ENCODE measurements around the gene FAM13B.

The FAM13B gene

DNA sequence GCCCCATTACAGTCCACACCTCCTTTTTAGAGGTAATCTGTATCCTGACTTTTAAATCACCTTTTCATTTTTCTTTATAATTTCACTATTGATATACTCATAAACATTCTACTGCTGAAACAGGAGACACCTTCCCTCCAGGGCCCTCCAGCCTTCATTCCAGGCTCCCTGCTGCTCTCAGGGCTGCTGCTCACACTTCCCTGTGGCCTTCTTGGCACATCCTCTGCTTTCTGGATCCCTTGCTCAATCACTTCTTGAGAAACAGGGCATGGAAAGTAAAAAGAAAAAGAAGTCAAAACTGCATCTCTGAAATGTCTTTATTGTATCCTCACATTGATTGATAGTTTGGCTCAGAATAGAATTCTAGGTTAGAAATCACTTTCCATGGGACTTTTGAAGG lies 31.6 kb upstream of the FAM13B start:
- H3K27me3 ChIP-seq (ENCODE audit: insufficient read depth, low read length) = no peaks in the 10 kb centered on the region
- H3K9me3 ChIP-seq (ENCODE audit: insufficient read depth, low read depth, low read length) = no peaks in the 10 kb centered on the region
- no peaks in the 10 kb centered on the region for H3K4me1 ChIP-seq (ENCODE audit: control insufficient read depth in 1 of 2, insufficient read depth in 2 of 2, low read length in 2 of 2)
- no peak overlapping the region for H4K8ac ChIP-seq (ENCODE audit: low read depth, low read length)
- no peak overlapping the region for H3K23ac ChIP-seq (ENCODE audit: low read length)
- H2BK120ac ChIP-seq (ENCODE audit: insufficient read depth, low read length, poor library complexity) = no peak overlapping the region
- no peak overlapping the region for H3K9ac ChIP-seq (ENCODE audit: low read length)
- H3K4me3 ChIP-seq (ENCODE audit: low read depth, low read length) = no peak overlapping the region
- no peak overlapping the region for H2BK5ac ChIP-seq (ENCODE audit: low read depth, low read length, poor library complexity)
- no peak overlapping the region for H4K12ac ChIP-seq (ENCODE audit: low read depth, low read length)
- no peaks in the 10 kb centered on the region for H3K79me2 ChIP-seq (ENCODE audit: control insufficient read depth, insufficient read depth, low read length, poor library complexity)
- no peak overlapping the region for H2AFZ ChIP-seq (ENCODE audit: insufficient read depth, low read length, poor library complexity)
- no peak overlapping the region for H3K4me2 ChIP-seq (ENCODE audit: low read length)
- H3K79me1 ChIP-seq (ENCODE audit: low read length) = no peaks in the 10 kb centered on the region
- no peak overlapping the region for H2BK12ac ChIP-seq (ENCODE audit: low read length)
- no peak overlapping the region for H3K18ac ChIP-seq (ENCODE audit: low read length)
- H3K36me3 ChIP-seq (ENCODE audit: control insufficient read depth in 1 of 2, insufficient read depth in 2 of 2, low read length in 2 of 2) = no peaks in the 10 kb centered on the region
- DNase-seq = no peak
- H4K91ac ChIP-seq (ENCODE audit: low read depth, low read length) = no peak overlapping the region
- H3K27ac ChIP-seq (ENCODE audit: low read depth, low read length) = no peak overlapping the region
- no peak overlapping the region for H3K4ac ChIP-seq (ENCODE audit: low read depth, low read length)
- no peak overlapping the region for H3K14ac ChIP-seq (ENCODE audit: low read length)
- no peak overlapping the region for H2AK5ac ChIP-seq (ENCODE audit: low read length)

DNA sequence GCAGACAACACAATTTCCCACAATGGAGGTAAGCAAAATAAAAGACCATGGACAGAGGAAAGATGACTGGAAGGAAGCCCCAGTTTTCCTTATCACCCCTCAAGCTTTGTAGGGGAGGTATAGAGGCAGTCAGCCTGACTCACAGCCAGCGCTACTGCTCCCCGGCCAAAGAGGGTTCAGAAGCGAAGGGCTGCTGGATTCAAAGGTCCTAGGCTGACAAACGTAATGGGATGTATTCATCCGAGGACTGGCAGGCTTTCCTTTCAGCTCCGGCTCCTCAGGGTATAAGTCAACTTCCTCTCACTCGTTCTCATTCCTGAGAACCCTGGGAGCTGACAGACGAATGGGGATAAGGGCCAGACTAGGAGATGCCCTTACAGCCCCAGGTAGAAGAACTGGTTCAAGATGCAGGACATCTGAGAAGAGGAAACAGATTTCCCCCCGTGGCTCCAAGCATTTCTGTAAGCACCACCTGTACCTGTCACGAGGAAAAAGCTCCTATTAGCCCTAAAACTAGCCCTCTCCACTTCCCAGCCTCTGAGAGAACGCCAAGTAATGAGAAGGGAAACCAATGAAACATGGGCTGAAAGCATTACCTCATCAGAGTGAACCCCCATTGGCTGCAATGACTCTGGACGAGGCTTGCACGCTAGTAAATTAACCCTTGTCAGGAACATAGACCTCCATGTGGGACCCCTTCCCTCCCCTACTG lies 22.1 kb upstream of the FAM13B start:
- H3K4me3 ChIP-seq (ENCODE audit: low read depth, low read length) = no peak overlapping the region
- no peak overlapping the region for H4K12ac ChIP-seq (ENCODE audit: low read depth, low read length)
- no peaks in the 10 kb centered on the region for H3K79me2 ChIP-seq (ENCODE audit: control insufficient read depth, insufficient read depth, low read length, poor library complexity)
- no peak overlapping the region for H2AFZ ChIP-seq (ENCODE audit: insufficient read depth, low read length, poor library complexity)
- H2AK5ac ChIP-seq (ENCODE audit: low read length) = no peak overlapping the region
- H3K36me3 ChIP-seq (ENCODE audit: control insufficient read depth in 1 of 2, insufficient read depth in 2 of 2, low read length in 2 of 2) = no peaks in the 10 kb centered on the region
- WGBS (ENCODE audit: extremely low coverage, insufficient coverage, insufficient read length) = no CpG with 5 or more reads among the region's 13 CpGs
- H3K23ac ChIP-seq (ENCODE audit: low read length) = no peak overlapping the region
- H2BK5ac ChIP-seq (ENCODE audit: low read depth, low read length, poor library complexity) = no peak overlapping the region
- no peak overlapping the region for H3K9ac ChIP-seq (ENCODE audit: low read length)
- no peak overlapping the region for H4K8ac ChIP-seq (ENCODE audit: low read depth, low read length)
- no peaks in the 10 kb centered on the region for H3K9me3 ChIP-seq (ENCODE audit: insufficient read depth, low read depth, low read length)
- peaks cover 0 to 2% of the 10 kb centered on the region in 2 experiments for H3K4me1 ChIP-seq (ENCODE audit: control insufficient read depth in 1 of 2, insufficient read depth in 2 of 2, low read length in 2 of 2)
- H4K91ac ChIP-seq (ENCODE audit: low read depth, low read length) = no peak overlapping the region
- no peak overlapping the region for H3K18ac ChIP-seq (ENCODE audit: low read length)
- no peak overlapping the region for H3K14ac ChIP-seq (ENCODE audit: low read length)
- DNase-seq = peak in 1 of 2 donors; percentile 23
- peak overlapping the region; percentile 16 for H3K4me2 ChIP-seq (ENCODE audit: low read length)
- H3K27ac ChIP-seq (ENCODE audit: low read depth, low read length) = no peak overlapping the region
- no peak overlapping the region for H2BK12ac ChIP-seq (ENCODE audit: low read length)
- H2BK120ac ChIP-seq (ENCODE audit: insufficient read depth, low read length, poor library complexity) = no peak overlapping the region
- H3K4ac ChIP-seq (ENCODE audit: low read depth, low read length) = no peak overlapping the region
- H3K79me1 ChIP-seq (ENCODE audit: low read length) = no peaks in the 10 kb centered on the region
- H3K27me3 ChIP-seq (ENCODE audit: insufficient read depth, low read length) = no peaks in the 10 kb centered on the region

- Histone ChIP-seq H2BK5ac (ENCODE audit: low read depth, low read length, poor library complexity) (no peak overlapping the region), H3K4ac (ENCODE audit: low read depth, low read length) (no peak overlapping the region), H4K8ac (ENCODE audit: low read depth, low read length) (no peak overlapping the region), H3K27me3 (ENCODE audit: insufficient read depth, low read length) (no peaks in the 10 kb centered on the region), H2BK120ac (ENCODE audit: insufficient read depth, low read length, poor library complexity) (no peak overlapping the region), H4K91ac (ENCODE audit: low read depth, low read length) (no peak overlapping the region), H2AK5ac (ENCODE audit: low read length) (no peak overlapping the region), H3K14ac (ENCODE audit: low read length) (no peak overlapping the region), H3K79me2 (ENCODE audit: control insufficient read depth, insufficient read depth, low read length, poor library complexity) (no peaks in the 10 kb centered on the region), H3K23ac (ENCODE audit: low read length) (no peak overlapping the region), H3K4me2 (ENCODE audit: low read length) (no peak overlapping the region), H3K9ac (ENCODE audit: low read length) (no peak overlapping the region), H3K18ac (ENCODE audit: low read length) (no peak overlapping the region), H3K79me1 (ENCODE audit: low read length) (no peaks in the 10 kb centered on the region), H2AFZ (ENCODE audit: insufficient read depth, low read length, poor library complexity) (no peak overlapping the region), H3K4me3 (ENCODE audit: low read depth, low read length) (no peak overlapping the region), H3K9me3 (ENCODE audit: insufficient read depth, low read depth, low read length) (no peaks in the 10 kb centered on the region), H3K4me1 (ENCODE audit: control insufficient read depth in 1 of 2, insufficient read depth in 2 of 2, low read length in 2 of 2) (peaks cover 0 to 2% of the 10 kb centered on the region in 2 experiments), H3K27ac (ENCODE audit: low read depth, low read length) (no peak overlapping the region), H2BK12ac (ENCODE audit: low read length) (no peak overlapping the region), H4K12ac (ENCODE audit: low read depth, low read length) (no peak overlapping the region), H3K36me3 (ENCODE audit: control insufficient read depth in 1 of 2, insufficient read depth in 2 of 2, low read length in 2 of 2) (no peaks in the 10 kb centered on the region)
- no CpG with 5 or more reads among the region's 3 CpGs for WGBS (ENCODE audit: extremely low coverage, insufficient coverage, insufficient read length)
- DNase-seq = no peak
These were observed 21.3 kb upstream of the FAM13B start for GRCh38 chr5:138054206-138054605.

DNA sequence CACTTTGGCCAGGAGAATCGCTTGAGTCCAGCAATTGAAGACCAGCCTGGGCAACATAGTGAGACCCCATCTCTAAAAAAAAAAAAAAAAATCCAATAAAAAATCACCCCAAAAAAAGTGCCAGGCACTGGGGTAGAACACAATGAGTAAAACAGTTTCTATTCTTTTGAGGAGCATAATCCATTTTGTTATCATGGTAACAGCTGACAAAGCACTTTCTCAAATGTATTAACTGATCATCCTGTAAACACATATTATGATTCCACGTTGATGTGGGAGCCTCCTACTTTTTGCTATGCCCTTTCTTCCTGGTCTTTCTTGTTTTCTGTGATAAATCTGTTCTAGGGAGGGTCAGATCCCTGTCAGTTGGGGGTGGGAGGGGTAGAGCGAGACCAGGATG lies 20.7 kb upstream of the FAM13B start:
- Histone ChIP-seq H4K8ac (ENCODE audit: low read depth, low read length) (no peak overlapping the region), H3K9me3 (ENCODE audit: insufficient read depth, low read depth, low read length) (no peaks in the 10 kb centered on the region), H3K4me2 (ENCODE audit: low read length) (no peak overlapping the region)

More for the DNA sequence above, 20.7 kb upstream of the FAM13B start:
- Histone ChIP-seq H2BK5ac (ENCODE audit: low read depth, low read length, poor library complexity) (no peak overlapping the region), H3K27ac (ENCODE audit: low read depth, low read length) (no peak overlapping the region), H3K79me1 (ENCODE audit: low read length) (no peaks in the 10 kb centered on the region), H2BK12ac (ENCODE audit: low read length) (no peak overlapping the region), H3K18ac (ENCODE audit: low read length) (no peak overlapping the region), H3K79me2 (ENCODE audit: control insufficient read depth, insufficient read depth, low read length, poor library complexity) (no peaks in the 10 kb centered on the region), H3K14ac (ENCODE audit: low read length) (no peak overlapping the region), H4K91ac (ENCODE audit: low read depth, low read length) (no peak overlapping the region), H3K4me3 (ENCODE audit: low read depth, low read length) (no peak overlapping the region), H2BK120ac (ENCODE audit: insufficient read depth, low read length, poor library complexity) (no peak overlapping the region), H3K4me1 (ENCODE audit: control insufficient read depth in 1 of 2, insufficient read depth in 2 of 2, low read length in 2 of 2) (peaks cover 0 to 2% of the 10 kb centered on the region in 2 experiments), H4K12ac (ENCODE audit: low read depth, low read length) (no peak overlapping the region), H2AK5ac (ENCODE audit: low read length) (no peak overlapping the region), H2AFZ (ENCODE audit: insufficient read depth, low read length, poor library complexity) (no peak overlapping the region), H3K36me3 (ENCODE audit: control insufficient read depth in 1 of 2, insufficient read depth in 2 of 2, low read length in 2 of 2) (no peaks in the 10 kb centered on the region), H3K9ac (ENCODE audit: low read length) (no peak overlapping the region), H3K23ac (ENCODE audit: low read length) (no peak overlapping the region), H3K27me3 (ENCODE audit: insufficient read depth, low read length) (no peaks in the 10 kb centered on the region), H3K4ac (ENCODE audit: low read depth, low read length) (no peak overlapping the region)
- no peak for DNase-seq
- WGBS (ENCODE audit: extremely low coverage, insufficient coverage, insufficient read length) = no CpG with 5 or more reads among the region's 3 CpGs
